GF-D8 (cell line): Measurements from ENCODE around the gene USP48.

Experiments
- DNase-seq: peaks from one replicate; lab custom pipeline; 2025; lab: John Stamatoyannopoulos, UW

Gene USP48

DNA sequence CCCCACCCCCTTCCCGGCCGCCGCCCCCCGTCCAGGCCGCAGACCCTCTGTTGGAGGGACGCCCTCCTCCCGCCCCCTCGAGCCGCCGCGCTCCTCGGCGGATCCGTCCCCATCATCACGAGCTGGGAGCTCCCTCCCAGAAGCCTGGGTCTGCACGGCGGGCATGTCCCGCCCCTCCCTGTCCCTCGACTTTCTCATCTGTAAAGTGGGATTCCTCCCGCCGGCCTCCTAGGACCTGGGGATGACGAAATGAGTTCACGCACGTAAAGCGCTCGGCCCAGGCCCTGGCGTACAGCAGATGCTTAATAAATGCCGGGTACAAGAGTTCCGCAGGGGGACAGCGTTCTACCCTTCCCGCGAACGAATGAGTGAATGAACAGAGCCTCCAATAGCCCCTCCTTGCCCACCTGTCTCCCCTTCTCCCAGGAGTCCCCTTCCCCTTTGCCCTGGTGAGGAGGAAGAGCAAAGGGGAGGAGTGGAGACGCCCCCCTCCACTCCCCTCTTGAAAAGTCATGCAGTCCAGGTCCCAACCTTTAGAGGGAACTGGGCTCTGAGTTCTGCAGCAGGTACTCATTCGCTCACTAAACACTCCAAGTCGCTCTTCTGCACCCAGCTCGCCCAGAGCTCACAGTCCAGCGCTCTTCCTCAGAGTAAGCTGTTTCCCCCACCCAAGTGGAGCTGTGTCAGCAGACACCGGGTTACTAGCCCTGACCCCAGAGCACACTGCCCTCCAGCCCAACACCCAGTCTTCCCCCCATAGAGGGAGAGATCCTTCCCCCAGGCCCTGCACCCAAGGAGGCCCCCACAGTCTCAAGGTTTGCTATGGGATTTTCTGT, 130.6 kb downstream of the USP48 start:
- DNase-seq = no peak

DNA sequence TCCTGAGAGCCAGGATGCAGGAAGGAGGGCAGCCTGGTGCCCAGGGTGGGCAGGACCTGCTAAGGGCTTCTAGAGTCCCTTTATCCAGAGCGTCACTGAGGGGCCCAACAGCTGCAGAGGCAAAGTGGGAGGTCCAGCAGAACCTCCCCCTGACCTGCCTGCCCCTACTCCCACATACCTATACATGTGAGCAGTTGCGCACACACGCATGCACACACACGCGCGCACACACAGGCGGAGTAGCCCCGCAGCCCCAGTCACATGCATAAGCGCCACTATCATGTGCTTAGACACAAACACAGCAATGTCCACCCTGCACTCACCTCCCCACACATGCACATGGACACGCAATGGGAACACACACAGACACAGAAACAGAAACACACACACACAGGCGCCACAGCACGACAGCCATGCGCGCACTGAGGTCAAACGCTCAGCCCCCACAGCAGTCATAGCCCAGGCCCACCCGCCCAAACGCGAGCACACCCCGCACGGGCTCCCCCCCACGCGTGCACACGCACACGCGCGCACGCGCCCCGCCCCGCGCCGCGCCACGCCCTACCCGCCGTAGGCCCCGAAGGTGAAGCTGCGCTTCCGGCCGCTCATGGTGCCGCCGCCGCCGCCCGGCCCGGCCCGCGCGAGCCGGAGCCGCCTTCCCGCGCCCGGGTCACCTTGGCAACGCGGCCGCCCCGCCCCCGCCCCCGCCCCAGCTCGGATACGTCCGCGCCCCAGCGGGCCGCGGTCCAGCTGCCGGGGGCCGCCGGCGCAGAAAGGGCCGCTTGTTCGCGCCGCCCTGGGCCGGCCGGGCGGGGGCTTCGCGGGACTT, 131.5 kb downstream of the USP48 start:
- no peak for DNase-seq

DNA sequence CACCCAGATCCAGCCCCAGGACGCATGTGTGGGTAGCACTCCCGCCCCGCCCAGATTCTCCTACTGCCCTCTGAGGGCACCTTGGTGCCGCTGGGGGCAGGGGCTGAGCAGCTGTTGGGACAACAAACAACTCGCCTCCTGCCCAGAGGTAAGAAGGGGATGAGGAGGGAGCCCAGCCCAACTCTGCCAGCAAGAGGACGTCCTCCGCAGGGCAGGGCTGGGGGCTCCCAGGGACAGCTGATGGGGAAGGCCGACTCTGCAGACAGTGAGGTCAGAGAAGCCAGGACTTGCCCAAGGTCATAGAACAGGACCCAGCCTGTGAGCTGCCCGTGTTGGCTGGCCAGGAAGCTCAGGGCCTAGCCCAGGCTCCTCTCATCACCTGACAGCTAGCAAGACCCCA, 132.5 kb downstream of the USP48 start:
- DNase-seq = no peak

DNA sequence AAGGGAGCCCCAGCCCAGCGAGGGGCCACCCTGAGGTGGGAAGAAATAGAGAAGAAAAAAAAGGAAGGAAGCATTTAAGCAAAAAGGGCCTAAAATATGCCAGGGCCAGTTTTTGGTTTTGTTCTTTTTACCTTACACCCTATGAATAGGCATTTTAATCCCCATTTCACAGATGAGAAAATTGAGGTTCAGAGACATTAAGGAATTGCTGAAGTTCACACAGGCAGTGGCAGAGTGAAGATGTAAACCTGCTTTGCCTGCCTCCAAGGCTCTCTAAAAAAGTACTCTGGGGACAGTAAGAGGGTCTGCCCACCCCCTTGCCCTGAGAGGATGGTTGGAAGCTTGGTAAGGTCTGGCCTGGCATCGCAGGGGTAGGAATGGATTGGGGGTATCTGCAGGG, 133.6 kb downstream of the USP48 start:
- DNase-seq = no peak

DNA sequence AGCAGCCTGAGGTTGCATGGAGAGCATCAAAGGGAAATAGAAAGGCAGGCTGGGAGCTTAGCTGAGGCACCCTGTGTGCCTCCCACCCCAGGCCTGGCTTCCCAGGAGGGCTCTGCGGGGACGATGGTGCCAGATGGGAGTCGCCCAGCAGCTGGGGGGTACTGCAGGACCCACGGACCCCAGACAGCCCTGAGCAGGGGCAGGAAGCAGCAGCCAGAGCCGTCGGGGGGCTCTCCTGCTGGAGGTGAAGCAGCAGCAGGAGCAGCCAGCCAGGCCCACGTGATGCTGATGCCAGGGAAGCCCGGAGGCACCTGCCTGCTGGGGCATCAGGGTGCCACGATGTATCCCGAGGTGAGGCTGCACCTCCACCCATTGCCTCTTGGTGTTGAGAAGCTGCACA, 134.2 kb downstream of the USP48 start:
- no peak for DNase-seq

DNA sequence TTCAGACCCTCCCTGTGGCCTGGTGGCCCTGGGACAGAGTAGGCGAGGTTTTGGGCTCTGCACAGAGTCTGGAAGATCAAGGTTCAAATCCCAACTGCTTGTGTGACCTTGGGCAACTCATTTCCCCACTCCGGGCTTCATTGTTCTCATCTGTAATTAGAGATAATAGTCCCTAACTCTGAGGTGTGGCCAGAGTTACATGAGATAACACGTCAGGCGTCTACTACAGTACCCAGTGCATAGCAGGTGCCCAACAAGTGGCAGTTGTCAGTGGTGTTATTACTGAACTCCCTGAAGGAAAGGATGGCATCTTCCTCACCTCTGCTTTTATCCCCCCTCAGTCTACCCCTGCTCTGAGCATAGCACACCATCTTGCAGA, 134.6 kb downstream of the USP48 start:
- DNase-seq = no peak

DNA sequence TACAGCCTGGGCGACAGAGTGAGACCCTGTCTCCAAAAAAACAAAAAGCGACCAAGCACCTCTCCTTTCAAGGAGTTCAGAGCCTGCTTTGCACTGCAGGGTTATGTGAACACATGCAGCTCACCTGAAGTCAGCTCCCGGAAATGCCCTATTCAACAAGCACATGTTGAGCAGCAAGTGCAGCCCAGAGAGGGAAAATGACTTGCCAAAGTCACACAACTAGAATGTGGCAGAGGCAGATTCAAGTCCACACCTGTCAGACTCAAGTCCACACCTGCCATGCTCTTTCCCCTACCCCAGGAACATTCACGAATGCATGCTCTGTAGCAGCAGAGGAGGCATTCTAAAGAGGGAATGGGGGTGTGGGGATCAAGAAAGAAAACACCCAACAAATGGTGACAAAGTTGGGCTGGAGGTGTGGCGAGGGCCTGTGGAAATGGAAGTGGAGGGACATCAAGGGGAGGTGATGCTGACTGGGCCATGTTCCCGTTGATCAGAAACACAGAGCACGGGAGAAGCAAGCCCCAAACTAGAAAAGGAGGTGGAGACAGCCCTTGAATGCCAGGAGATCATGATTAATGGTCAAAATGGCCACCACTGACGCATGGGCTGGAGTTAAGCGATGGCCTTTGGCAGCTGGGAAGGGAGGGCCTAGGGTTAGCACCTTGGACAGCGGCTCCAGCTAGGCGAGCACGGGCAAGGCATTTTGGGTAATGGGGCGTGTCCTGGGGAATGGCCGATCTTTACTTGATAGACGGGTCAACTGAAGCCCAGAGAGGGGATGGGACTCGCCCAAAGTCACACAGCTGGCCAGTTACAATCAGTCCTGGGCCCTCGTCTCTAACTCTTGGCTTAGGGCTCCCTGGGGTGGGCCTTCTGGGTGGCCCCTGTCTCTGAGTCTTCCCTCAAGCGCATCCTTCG, 135.3 kb downstream of the USP48 start:
- DNase-seq = no peak

DNA sequence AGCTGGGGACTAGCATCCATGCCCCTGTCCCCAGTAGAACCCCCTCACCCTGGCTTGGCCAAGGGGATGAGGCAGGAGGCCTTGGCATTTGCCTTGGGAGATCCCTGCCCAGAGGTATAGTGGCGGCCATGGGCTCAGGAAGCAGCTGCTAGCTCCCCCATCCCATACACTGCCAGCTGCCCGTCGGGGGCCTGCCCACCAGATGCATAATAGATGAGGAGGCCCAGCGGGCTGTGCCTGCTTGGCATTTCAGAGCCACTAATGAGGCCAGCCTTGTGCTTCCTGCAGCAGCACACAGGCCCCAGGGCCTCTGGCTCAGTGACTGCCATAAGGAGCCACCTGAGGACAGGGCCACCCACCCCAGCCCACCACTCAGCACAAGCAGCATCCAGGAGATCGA, 137.4 kb downstream of the USP48 start:
- no peak for DNase-seq

DNA sequence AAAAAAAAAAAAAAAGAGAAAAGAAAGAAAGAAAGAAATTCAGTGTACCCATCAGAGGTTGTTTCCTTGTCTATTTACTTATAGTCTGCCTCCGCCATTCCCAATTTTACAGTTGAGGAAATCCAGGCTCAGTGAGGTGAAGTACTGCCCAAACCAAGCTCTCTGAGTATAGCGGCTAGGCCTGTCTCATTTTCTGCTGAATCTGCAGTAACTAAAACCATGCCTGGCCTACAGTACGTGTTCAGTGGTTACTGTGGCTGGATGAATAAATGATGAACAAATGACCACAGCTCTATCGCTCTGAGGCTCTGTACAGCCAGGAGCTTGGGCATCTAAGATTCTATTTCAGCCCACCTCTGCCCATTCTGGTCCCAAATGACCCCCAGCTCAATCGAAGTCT, 138.0 kb downstream of the USP48 start:
- no peak for DNase-seq

DNA sequence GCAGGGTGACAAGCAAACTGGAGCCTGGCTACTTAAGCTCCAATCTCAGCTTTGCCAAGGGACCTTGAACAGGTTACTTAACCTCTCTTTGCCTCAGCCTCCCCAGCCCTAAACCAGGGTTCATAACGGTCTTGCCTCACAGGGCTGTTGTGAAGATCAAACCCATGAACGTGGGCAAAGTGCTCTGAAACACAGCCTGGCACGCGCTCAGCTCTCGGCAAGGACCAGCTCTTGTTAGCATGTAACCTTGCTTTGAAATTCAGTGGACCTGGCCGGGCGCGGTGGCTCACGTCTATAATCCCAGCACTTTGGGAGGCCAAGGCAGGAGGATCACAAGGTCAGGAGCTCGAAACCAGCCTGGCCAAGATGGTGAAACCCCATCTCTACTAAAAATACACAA, 138.6 kb downstream of the USP48 start:
- DNase-seq = no peak

DNA sequence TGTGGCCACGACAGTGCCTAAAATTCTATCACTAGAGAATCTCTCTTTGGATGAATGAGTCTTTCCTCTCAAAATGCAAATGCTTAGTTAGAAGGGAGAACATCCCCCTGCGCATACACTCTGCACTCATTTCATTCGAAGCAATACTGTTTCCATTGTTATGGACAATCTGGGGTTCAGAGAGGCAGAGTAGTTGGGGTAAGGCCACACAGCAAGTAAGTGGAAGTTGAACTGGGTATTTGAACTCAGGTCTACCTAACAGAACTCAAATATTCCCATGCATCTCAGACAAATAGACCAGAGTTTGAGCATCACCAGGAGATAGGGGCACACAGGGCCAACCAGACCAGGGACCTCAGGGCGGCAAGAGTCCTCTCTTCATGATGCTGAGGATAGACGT, 139.3 kb downstream of the USP48 start:
- DNase-seq = no peak

DNA sequence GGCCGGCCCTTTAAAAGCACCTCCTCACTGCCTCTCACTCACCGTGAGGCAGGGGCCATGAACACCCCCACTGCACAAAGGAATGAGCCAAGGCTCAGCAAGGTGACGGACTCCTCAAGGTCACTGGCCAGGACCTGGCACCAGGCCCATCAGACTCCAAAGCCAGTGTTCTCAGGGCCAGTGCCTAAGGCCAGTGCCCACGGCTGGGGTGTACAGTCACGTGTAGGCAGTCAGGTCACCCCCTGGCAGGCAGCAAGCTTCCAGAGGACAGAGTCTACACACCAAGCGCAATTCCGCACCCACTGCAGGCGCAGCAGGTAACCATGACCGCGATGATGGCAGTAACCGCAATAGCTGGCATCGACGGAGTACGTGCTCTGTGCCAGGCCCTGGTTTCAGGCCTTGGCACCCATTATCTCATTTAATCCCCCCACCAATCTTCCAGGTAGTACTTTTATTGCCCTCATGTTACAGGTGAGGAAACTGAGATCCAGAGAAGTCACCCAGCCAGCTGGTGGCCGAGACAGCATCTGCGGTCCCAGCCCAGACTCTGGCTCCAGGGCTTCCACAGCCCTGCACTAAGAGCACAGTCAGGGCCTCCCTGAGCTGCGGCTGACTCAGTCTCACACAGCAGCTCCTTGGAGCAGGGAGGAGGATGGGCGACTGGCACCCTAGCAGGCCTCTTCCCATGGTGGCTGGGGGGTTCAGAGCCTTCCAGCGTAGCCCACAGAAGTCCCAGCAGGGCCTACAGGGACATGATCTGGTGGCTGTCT, 140.8 kb downstream of the USP48 start:
- DNase-seq = no peak

DNA sequence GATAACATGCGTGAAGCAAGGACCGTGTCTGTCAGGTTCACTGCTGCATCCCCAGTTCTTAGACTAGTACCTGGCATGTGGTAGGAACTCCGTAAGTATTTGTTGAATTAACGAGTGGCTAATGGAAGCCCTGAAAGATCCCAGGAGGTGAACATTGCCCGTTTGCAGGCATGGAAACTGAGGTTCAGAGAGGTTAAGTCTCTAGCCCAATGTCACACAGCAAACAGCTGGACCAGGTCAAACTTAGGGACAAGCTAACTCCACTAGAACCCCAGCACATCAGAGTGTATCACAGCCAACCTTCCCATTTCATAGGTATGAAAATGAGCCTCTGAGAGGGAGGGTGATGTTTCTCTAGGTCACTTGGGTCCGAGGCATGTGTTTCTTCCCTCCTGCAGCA, 141.4 kb downstream of the USP48 start:
- DNase-seq = no peak

DNA sequence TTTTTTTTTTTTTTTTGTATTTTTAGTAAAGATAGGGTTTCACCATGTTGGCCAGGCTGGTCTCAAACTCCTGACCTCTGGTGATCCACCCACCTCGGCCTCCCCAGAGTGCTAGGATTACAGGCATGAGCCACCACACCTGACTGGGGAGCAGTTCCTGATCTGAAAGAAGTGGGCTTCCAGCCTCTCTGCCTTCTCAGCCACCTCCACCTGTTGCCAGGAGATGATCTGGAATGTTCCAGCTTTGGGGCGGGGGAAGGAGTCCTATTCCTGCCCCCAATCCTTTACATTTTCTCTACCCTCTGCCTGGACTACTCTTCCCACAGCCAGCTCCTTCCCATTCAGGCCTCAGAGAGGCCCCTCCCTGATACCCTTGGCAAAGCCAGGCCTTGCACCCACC, 141.9 kb downstream of the USP48 start:
- no peak for DNase-seq

DNA sequence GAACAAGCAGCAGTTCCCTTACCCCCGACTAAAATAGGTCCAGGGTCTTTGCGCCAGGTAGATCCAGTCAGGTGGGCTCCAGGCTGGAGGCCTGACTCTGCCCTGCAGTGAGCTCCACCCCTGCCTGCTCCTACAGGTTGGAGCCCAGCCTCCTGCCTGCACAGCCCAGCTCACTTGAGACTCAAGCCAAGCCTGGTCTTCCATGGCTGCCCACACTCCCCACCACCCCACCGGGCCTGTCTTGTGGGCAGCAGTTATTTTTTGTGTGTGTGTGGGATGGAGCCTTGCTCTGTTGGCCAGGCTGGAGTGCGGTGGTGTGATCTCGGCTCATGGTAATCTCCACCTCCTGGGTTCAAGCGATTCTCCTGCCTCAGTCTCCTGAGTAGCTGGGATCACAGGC, 142.3 kb downstream of the USP48 start:
- no peak for DNase-seq

DNA sequence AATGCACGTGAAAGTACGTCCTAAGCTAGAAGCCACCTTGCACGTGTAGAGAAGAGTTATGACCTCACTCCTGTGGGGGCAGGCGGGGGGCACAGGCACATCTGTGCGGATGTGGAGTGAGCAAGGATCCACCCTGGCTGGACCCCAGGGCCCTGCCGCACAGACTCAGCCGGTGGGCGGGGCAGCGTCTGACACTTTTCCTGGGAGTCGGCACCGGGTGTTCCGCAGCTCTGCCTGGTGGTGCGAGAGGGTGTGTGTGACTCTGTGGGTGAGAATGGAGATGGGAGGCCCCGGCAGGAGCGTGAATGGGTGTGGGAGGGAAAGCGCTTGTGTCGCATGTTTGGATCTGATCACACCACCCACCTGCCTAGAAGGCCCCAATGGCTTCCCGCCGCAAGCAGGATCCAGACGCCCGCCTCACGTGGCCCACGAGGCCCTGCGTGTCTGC, 143.3 kb downstream of the USP48 start:
- no peak for DNase-seq

DNA sequence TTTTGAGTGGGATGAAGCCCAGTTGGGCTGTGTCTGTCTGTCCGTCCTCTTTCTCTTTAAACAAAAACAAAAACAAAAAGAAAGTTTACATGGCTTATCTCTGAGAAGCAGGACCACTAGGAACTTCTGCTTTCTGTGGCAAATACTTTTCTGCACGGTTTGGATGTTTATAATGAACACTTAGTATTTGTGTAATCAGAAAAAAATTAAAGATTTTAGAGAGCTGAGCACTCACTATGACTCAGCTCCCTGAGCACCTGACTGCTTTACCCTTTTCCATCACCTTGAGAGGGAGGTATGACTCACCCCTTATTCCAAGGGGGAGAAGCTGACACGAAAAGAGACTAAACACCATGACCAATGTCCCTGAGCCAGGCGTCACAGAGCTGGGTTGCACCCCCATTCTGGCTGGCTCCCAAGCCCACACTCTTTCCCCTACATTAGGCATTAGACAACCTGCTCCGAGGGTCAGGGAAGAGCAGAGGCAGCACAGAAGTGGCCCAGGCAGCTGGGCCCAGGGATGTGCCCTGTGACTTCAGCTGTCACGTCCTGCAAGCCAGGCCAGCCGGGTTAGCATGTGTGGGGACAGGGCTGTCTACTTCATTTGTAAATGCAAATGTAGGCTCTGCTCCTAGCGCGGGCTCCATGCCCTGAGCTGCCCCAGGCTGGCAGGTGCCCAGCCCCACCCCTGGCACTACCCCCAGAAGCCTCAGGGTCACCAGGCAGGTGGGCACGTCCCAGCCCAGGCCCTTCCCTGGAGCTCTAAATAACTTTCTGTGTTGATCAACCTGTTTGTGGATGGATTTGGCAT, 144.2 kb downstream of the USP48 start:
- peak; percentile 7 for DNase-seq

DNA sequence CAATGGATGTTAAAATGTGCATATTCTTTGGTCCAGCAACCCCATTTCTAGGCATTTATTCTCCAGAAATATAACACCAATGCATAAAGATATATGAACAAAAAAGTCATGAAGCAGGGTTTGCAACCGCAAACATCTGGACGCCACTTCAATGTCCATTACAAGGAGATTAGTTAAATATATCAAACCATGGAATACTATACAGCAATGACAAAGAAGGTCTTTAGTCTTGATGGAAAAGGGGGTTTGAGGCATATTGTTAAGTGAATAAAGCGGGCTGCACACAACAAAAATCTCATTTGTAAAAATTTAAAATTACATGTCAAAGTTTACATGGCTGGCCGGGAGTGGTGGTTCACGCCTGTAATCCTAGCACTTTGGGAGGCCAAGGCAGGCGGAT, 145.4 kb downstream of the USP48 start:
- no peak for DNase-seq

DNA sequence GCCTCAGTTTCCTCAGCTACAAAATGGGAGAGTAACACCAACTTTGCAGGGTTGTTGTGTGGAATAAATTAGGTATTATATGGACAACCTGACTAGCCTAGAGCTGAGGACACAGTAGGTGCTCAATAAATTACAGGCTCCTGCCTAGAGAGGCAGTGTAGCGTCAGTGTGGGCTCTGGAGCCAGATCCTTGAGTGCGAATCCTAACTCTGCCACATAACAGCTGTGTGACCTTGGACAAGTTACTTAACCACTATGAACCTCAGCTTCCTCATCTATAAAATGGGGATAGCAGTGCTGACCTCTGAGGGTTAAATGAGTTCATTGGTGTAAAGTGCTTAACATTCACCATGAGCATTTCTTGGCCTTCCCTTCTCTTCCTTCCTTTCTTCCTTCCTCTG, 146.9 kb downstream of the USP48 start:
- DNase-seq = no peak

DNA sequence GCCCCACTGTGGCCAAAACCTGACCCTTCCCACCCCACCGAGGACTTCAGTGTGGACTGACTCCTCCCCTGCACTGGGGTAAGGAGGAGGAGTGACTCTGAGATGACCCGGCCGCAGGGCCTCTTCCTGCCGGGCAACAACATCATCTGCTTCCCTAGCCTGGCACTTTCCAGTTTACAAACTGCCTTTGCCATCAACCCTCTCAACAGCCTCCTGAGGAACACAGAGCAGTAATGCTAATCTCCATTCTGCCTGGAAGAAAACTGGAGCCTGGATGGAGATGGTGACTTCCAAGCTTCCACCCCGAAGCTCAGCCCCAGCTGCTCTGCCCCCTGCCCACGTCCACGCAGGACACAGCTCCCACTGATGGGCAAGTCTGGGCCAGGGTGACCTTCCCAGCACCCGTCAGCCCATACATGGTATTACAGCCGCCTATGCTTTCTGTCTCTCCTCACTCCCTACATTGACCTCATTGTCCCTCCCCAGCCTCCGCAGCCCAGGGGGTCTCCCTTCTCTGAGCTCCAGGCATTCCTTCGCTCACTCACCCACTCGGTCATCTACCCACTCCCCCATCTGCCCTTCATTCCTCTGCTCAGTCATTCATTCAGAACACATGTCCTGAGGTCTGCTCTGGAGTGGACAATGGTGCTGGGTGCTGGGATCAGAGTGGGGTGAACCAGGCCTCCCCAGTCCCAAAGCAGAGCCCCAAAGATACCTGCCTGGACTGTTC, 148.0 kb downstream of the USP48 start:
- DNase-seq = no peak
